Activated CD8-positive, alpha-beta T cell treated with anti-CD3 and anti-CD28 coated beads for 36 hours (primary cell): ENCODE measurements around the gene PALM. TPM values are rescaled to one million over a fixed set of nuclear protein-coding genes. Genes with fewer than 3 reads are reported as not detected.

Experiments used
- ATAC-seq: fragments of 200-7000 bp; cut with Tn5 transposase; one replicate; pipeline ENCODE4 v1.10.0; 2021; ENCODE audit warnings: mild to moderate bottlenecking, moderate library complexity
- CTCF ChIA-PET: fragments of 350-600 bp; sonication (Branson Sonifier 250); formaldehyde crosslinking; loops from one replicate; lab custom pipeline; 2021; ENCODE audit warnings: antibody characterized with exemption; lab: Charles Lee
- POLR2A ChIA-PET: fragments of 350-600 bp; sonication (Branson Sonifier 250); formaldehyde crosslinking; loops from one replicate; lab custom pipeline; 2021; ENCODE audit warnings: antibody characterized with exemption; lab: Charles Lee
- DNase-seq: peaks from one replicate; pipeline ENCODE4 v3.0.0-alpha.2; 2020
- H3K27ac Mint-ChIP-seq: one replicate; pipeline ENCODE4 v1.8.0; 2021; ENCODE audit warnings: mild to moderate bottlenecking, mixed read lengths
- H3K27me3 Mint-ChIP-seq: one replicate; pipeline ENCODE4 v1.8.0; 2021; ENCODE audit warnings: mixed read lengths
- H3K36me3 Mint-ChIP-seq: one replicate; pipeline ENCODE4 v1.8.0; 2021; ENCODE audit warnings: low read depth, mixed read lengths
- H3K4me1 Mint-ChIP-seq: one replicate; pipeline ENCODE4 v1.8.0; 2021; ENCODE audit warnings: low read depth, mixed read lengths
- H3K4me3 Mint-ChIP-seq: one replicate; pipeline ENCODE4 v1.8.0; 2021; ENCODE audit warnings: mild to moderate bottlenecking, moderate library complexity, mixed read lengths
- H3K9me3 Mint-ChIP-seq: one replicate; pipeline ENCODE4 v1.8.0; 2021; ENCODE audit warnings: mixed read lengths
- CTCF ChIP-seq: fragments of 200-600 bp; IDR thresholded peaks from one replicate; pipeline ENCODE4 v1.8.0; 2022; ENCODE audit warnings: antibody characterized with exemption, mild to moderate bottlenecking
- intact Hi-C: fragments of 100-400 bp; cut with micrococcal nuclease; formaldehyde crosslinking; loops from one replicate; pipeline ENCODE4 v1.10.0; 2022
- total RNA-seq, 2 experiments: library from RNA; stranded (reverse); gene quantifications; one replicate each; pipeline ENCODE4 v1.2.3, GENCODE V29; 2021

The PALM gene
- total RNA-seq, 2 experiments from 2014 or later = 0.22 to 0.36 TPM

- TF ChIP-seq CTCF = no peak
- no peaks in the 10 kb centered on the region for H3K36me3 Mint-ChIP-seq
- H3K9me3 Mint-ChIP-seq = no peaks in the 10 kb centered on the region
- H3K27me3 Mint-ChIP-seq = peaks cover under 1% of the 10 kb centered on the region
- intact Hi-C loops = no loop called here
- CTCF ChIA-PET = no interaction called here
- POLR2A ChIA-PET = no interaction called here
- peaks cover under 1% of the 10 kb centered on the region for H3K4me1 Mint-ChIP-seq
- ATAC-seq (no peak), DNase-seq (no peak)
- no peak overlapping the region for H3K4me3 Mint-ChIP-seq
- no peak overlapping the region for H3K27ac Mint-ChIP-seq
Measured at GRCh38 chr19:765179-765738, 56.5 kb downstream of the PALM start.

GRCh38 chr19:768424-768823, 59.7 kb downstream of the PALM start:
- ChIA-PET POLR2A (no interaction called here), CTCF (interaction anchor here (1.3 kb wide), 1 partner anchor 28 kb away, joined by 3 read pairs; no protein-coding TSS in a partner anchor)
- no peak for TF ChIP-seq CTCF
- Mint-ChIP-seq H3K4me1 (peaks cover 3% of the 10 kb centered on the region), H3K36me3 (no peaks in the 10 kb centered on the region), H3K27me3 (peaks cover 5% of the 10 kb centered on the region), H3K4me3 (no peak overlapping the region), H3K9me3 (no peaks in the 10 kb centered on the region), H3K27ac (no peak overlapping the region)
- DNase-seq (no peak), ATAC-seq (no peak)
- intact Hi-C loops = no loop called here

GRCh38 chr19:769616-770015, 60.9 kb downstream of the PALM start:
- ChIA-PET CTCF (interaction anchor here (1.0 to 2.3 kb wide), 8 partner anchors 9 to 475 kb away, joined by 3 to 12 read pairs (median 4); partner anchors contain the start of genes MED16, RNF126 and RNU6-9), POLR2A (no interaction called here)
- TF ChIP-seq CTCF = no peak
- H3K4me3 Mint-ChIP-seq = no peak overlapping the region
- ATAC-seq = no peak
- H3K36me3 Mint-ChIP-seq = no peaks in the 10 kb centered on the region
- peaks cover 5% of the 10 kb centered on the region for H3K27me3 Mint-ChIP-seq
- H3K27ac Mint-ChIP-seq = no peak overlapping the region
- no peak for DNase-seq
- no peaks in the 10 kb centered on the region for H3K9me3 Mint-ChIP-seq
- H3K4me1 Mint-ChIP-seq = peaks cover 3% of the 10 kb centered on the region
- intact Hi-C loops = loop anchor here (5.0 kb wide), 1 partner anchor 148 kb away; the partner anchor contains the start of gene KISS1R

- intact Hi-C loops = loop anchor here (5.0 kb wide), 1 partner anchor 146 kb away; the partner anchor contains the start of gene KISS1R
- Mint-ChIP-seq H3K4me3 (no peak overlapping the region), H3K4me1 (peaks cover 3% of the 10 kb centered on the region), H3K36me3 (no peaks in the 10 kb centered on the region), H3K9me3 (no peaks in the 10 kb centered on the region), H3K27ac (no peak overlapping the region), H3K27me3 (peaks cover 5% of the 10 kb centered on the region)
- ChIA-PET POLR2A (no interaction called here), CTCF (interaction anchor here (0.6 to 2.3 kb wide), 6 partner anchors 13 to 205 kb away, joined by 3 to 12 read pairs (median 4); no protein-coding TSS in a partner anchor)
- peak; percentile 60 for TF ChIP-seq CTCF
- DNase-seq = peak; percentile 68
- ATAC-seq = peak; percentile 78
Measured at GRCh38 chr19:771332-771785, 62.6 kb downstream of the PALM start.

GRCh38 chr19:772063-772462, 63.3 kb downstream of the PALM start:
- TF ChIP-seq CTCF = no peak
- no peaks in the 10 kb centered on the region for H3K36me3 Mint-ChIP-seq
- intact Hi-C loops = loop anchor here (5.0 kb wide), 1 partner anchor 145 kb away; the partner anchor contains the start of gene KISS1R
- CTCF ChIA-PET = interaction anchor here (0.7 kb wide), 1 partner anchor 92 kb away, joined by 3 read pairs; no protein-coding TSS in a partner anchor
- DNase-seq (no peak), ATAC-seq (no peak)
- H3K4me3 Mint-ChIP-seq = no peak overlapping the region
- POLR2A ChIA-PET = no interaction called here
- no peak overlapping the region for H3K27ac Mint-ChIP-seq
- no peaks in the 10 kb centered on the region for H3K9me3 Mint-ChIP-seq
- peaks cover 5% of the 10 kb centered on the region for H3K27me3 Mint-ChIP-seq
- peaks cover 3% of the 10 kb centered on the region for H3K4me1 Mint-ChIP-seq
